Neural cell (in vitro differentiated cells): ENCODE data around the gene LLGL2. TPM values are rescaled to one million over a fixed set of nuclear protein-coding genes. Genes with fewer than 3 reads are reported as not detected.

Experiments used
- H2AFZ ChIP-seq: fragments of 200-600, 300-800 bp; sonication (generic), shearing (Covaris generic); 2 replicates; pipeline ENCODE4 v1.6.0; 2014; ENCODE audit warnings: low read depth, mild to moderate bottlenecking, antibody characterized with exemption, low read length, moderate library complexity
- H3F3A ChIP-seq: fragments of 200-600 bp; shearing (Covaris generic); 2 replicates; pipeline ENCODE4 v1.6.1; 2016; ENCODE audit warnings: mild to moderate bottlenecking, moderate library complexity, mixed read lengths, antibody characterized with exemption, low read length; ENCODE audit not compliant: insufficient read depth, poor library complexity, severe bottlenecking
- H3K27ac ChIP-seq: fragments of 200-600, 300-800 bp; sonication (generic), shearing (Covaris generic); 2 replicates; pipeline ENCODE4 v1.5.1; 2014; ENCODE audit warnings: mild to moderate bottlenecking, low read length, moderate library complexity
- H3K27me3 ChIP-seq: fragments of 300-800, 200-600 bp; sonication (generic), shearing (Covaris generic); 2 replicates; pipeline ENCODE4 v1.6.0; 2014; ENCODE audit warnings: mild to moderate bottlenecking, low read depth, low read length, moderate library complexity; ENCODE audit not compliant: insufficient read depth
- H3K36me3 ChIP-seq: fragments of 300-800, 200-600 bp; sonication (generic), shearing (Covaris generic); 2 replicates; pipeline ENCODE4 v1.5.1; 2014; ENCODE audit warnings: mild to moderate bottlenecking, antibody characterized with exemption, low read length, moderate library complexity; ENCODE audit not compliant: insufficient read depth
- H3K4me2 ChIP-seq: fragments of 300-800, 200-600 bp; sonication (generic), shearing (Covaris generic); 2 replicates; pipeline ENCODE4 v1.6.0; 2014; ENCODE audit warnings: mild to moderate bottlenecking, low read length
- H3K4me3 ChIP-seq: fragments of 300-800, 200-600 bp; sonication (generic), shearing (Covaris generic); 2 replicates; pipeline ENCODE4 v1.5.1; 2014; ENCODE audit warnings: mild to moderate bottlenecking, low read length, moderate library complexity
- H3K79me2 ChIP-seq: fragments of 200-600 bp; shearing (Covaris generic); replicated peaks from 2 replicates; pipeline ENCODE4 v1.6.0; 2014; ENCODE audit warnings: mild to moderate bottlenecking, low read length, moderate library complexity; ENCODE audit not compliant: insufficient read depth
- H3K9ac ChIP-seq: fragments of 300-800, 200-600 bp; sonication (generic), shearing (Covaris generic); 2 replicates; pipeline ENCODE4 v1.6.1; 2016; ENCODE audit warnings: mild to moderate bottlenecking, low read length, mixed read lengths
- H3K9me2 ChIP-seq: fragments of 200-600 bp; shearing (Covaris generic); 2 replicates; pipeline ENCODE4 v1.6.1; 2016; ENCODE audit warnings: mild to moderate bottlenecking, low read length, mixed read lengths; ENCODE audit not compliant: insufficient read depth
- H3K9me3 ChIP-seq: fragments of 200-600, 300-800 bp; sonication (generic), shearing (Covaris generic); 2 replicates; pipeline ENCODE4 v1.6.1; 2016; ENCODE audit warnings: mild to moderate bottlenecking, mixed run types, low read length, moderate library complexity, mixed read lengths
- H4K20me1 ChIP-seq: fragments of 200-600 bp; shearing (Covaris generic); 2 replicates; pipeline ENCODE4 v1.6.1; 2016; ENCODE audit warnings: mild to moderate bottlenecking, mixed run types; ENCODE audit not compliant: insufficient read depth
- EP300 ChIP-seq: fragments of 450-650 bp; conservative IDR thresholded peaks from 2 replicates; pipeline ENCODE4 v1.6.1; 2014; ENCODE audit warnings: antibody characterized with exemption, mild to moderate bottlenecking, moderate library complexity; ENCODE audit not compliant: poor library complexity, severe bottlenecking
- EZH2 ChIP-seq: fragments of 200-600, 300-800 bp; shearing (Covaris generic), sonication (generic); IDR thresholded peaks from 2 replicates; pipeline ENCODE4 v1.6.1; 2014; ENCODE audit warnings: antibody characterized with exemption, low read length, borderline replicate concordance, mild to moderate bottlenecking; ENCODE audit not compliant: insufficient read depth, poor library complexity, severe bottlenecking
- MXI1 ChIP-seq: fragments of 450-650 bp; conservative IDR thresholded peaks from 2 replicates; pipeline ENCODE4 v1.6.1; 2014; ENCODE audit warnings: antibody characterized with exemption, mild to moderate bottlenecking; ENCODE audit not compliant: poor library complexity, severe bottlenecking
- POLR2AphosphoS5 ChIP-seq: IDR thresholded peaks from 2 replicates; pipeline ENCODE4 v1.6.1; 2012
- RAD21 ChIP-seq: fragments of 450-650 bp; conservative IDR thresholded peaks from 2 replicates; pipeline ENCODE4 v1.6.1; 2014; ENCODE audit warnings: antibody characterized with exemption, mild to moderate bottlenecking, moderate library complexity
- SMC3 ChIP-seq: fragments of 450-650 bp; conservative IDR thresholded peaks from 2 replicates; pipeline ENCODE4 v1.6.1; 2014; ENCODE audit warnings: antibody characterized with exemption, mild to moderate bottlenecking, moderate library complexity; ENCODE audit not compliant: poor library complexity
- TAF1 ChIP-seq: IDR thresholded peaks from 2 replicates; pipeline ENCODE4 v1.6.1; 2012; ENCODE audit warnings: low read depth
- polyA plus RNA-seq: library from polyadenylated mRNA; depleted of rRNA; stranded (reverse); fragments of >200 nt; gene quantifications from 2 replicates; pipeline ENCODE4 v1.2.3, GENCODE V29; 2014
- TF ChIP-seq, protein P1 (sequence below): fragments of 450-650 bp; IDR thresholded peaks from 2 replicates; pipeline ENCODE4 v1.5.1; 2014; ENCODE audit warnings: antibody characterized with exemption, mild to moderate bottlenecking, moderate library complexity; ENCODE audit not compliant: poor library complexity, severe bottlenecking
- TF ChIP-seq, protein P2 (sequence below): IDR thresholded peaks from 2 replicates; pipeline ENCODE4 v1.6.1; 2012; ENCODE audit warnings: borderline replicate concordance

The LLGL2 gene
- polyA plus RNA-seq, 1 donor from 2014 or later: 0.95 TPM

DNA sequence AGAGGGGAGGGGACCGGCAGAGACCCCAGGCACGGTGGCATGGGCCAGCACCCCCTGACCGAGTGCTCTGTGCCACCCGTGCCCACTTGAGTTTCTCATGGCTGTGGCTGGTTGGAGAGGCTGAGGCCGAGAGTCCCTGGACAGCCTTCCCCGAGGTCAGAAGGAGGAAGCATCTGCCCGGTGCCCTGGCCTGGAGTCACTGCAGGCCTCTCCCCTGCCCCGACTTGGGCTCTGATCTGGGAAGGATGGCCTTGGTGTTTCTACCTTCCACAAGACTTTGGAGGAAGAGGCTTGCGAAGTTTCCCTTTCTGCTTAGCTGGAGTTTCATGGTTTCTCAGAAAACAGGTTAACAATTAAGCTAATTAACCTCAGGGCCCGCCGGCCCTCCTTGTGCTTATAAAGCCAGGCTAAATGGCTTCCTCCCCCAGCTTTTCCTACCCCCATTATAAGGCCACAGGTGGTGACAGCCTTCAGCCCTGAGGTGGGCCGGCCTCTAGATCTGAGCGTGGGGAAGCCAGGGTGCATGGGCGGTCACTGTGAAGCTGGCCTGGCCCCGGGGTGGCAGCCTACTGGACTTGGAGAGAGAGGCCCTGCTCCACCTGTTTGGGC is 17.3 kb downstream of the LLGL2 start:
- Histone ChIP-seq H3K9me3 (no peaks in the 10 kb centered on the region), H3K4me2 (no peak overlapping the region), H2AFZ (no peak overlapping the region), H3K36me3 (no peaks in the 10 kb centered on the region), H3K79me2 (no peaks in the 10 kb centered on the region), H3K4me3 (no peak overlapping the region), H3K27me3 (no peaks in the 10 kb centered on the region), H3K27ac (no peak overlapping the region), H4K20me1 (no peaks in the 10 kb centered on the region), H3K9ac (no peak overlapping the region), H3F3A (no peaks in the 10 kb centered on the region), H3K9me2 (no peaks in the 10 kb centered on the region)
- TF ChIP-seq TAF1: no peak
- no peak for TF ChIP-seq EZH2
- no peak for TF ChIP-seq RAD21
- TF ChIP-seq, protein P1, sequence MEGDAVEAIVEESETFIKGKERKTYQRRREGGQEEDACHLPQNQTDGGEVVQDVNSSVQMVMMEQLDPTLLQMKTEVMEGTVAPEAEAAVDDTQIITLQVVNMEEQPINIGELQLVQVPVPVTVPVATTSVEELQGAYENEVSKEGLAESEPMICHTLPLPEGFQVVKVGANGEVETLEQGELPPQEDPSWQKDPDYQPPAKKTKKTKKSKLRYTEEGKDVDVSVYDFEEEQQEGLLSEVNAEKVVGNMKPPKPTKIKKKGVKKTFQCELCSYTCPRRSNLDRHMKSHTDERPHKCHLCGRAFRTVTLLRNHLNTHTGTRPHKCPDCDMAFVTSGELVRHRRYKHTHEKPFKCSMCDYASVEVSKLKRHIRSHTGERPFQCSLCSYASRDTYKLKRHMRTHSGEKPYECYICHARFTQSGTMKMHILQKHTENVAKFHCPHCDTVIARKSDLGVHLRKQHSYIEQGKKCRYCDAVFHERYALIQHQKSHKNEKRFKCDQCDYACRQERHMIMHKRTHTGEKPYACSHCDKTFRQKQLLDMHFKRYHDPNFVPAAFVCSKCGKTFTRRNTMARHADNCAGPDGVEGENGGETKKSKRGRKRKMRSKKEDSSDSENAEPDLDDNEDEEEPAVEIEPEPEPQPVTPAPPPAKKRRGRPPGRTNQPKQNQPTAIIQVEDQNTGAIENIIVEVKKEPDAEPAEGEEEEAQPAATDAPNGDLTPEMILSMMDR: no peak
- TF ChIP-seq POLR2AphosphoS5: no peak
- TF ChIP-seq, protein P2, sequence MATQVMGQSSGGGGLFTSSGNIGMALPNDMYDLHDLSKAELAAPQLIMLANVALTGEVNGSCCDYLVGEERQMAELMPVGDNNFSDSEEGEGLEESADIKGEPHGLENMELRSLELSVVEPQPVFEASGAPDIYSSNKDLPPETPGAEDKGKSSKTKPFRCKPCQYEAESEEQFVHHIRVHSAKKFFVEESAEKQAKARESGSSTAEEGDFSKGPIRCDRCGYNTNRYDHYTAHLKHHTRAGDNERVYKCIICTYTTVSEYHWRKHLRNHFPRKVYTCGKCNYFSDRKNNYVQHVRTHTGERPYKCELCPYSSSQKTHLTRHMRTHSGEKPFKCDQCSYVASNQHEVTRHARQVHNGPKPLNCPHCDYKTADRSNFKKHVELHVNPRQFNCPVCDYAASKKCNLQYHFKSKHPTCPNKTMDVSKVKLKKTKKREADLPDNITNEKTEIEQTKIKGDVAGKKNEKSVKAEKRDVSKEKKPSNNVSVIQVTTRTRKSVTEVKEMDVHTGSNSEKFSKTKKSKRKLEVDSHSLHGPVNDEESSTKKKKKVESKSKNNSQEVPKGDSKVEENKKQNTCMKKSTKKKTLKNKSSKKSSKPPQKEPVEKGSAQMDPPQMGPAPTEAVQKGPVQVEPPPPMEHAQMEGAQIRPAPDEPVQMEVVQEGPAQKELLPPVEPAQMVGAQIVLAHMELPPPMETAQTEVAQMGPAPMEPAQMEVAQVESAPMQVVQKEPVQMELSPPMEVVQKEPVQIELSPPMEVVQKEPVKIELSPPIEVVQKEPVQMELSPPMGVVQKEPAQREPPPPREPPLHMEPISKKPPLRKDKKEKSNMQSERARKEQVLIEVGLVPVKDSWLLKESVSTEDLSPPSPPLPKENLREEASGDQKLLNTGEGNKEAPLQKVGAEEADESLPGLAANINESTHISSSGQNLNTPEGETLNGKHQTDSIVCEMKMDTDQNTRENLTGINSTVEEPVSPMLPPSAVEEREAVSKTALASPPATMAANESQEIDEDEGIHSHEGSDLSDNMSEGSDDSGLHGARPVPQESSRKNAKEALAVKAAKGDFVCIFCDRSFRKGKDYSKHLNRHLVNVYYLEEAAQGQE: no peak

- no peaks in the 10 kb centered on the region for H3K9me3 ChIP-seq
- TF ChIP-seq MXI1: no peak
- no peak for TF ChIP-seq EZH2
- no peak for TF ChIP-seq RAD21
- no peak for TF ChIP-seq EP300
- TF ChIP-seq, protein P1: no peak
- TF ChIP-seq SMC3: no peak
These were observed 18.8 kb downstream of the LLGL2 start for GRCh38 chr17:75544250-75544649.

More at GRCh38 chr17:75544250-75544649, 18.8 kb downstream of the LLGL2 start:
- Histone ChIP-seq H3K4me2 (no peak overlapping the region), H3F3A (no peaks in the 10 kb centered on the region), H4K20me1 (no peaks in the 10 kb centered on the region), H3K9me2 (no peaks in the 10 kb centered on the region), H2AFZ (no peak overlapping the region), H3K27me3 (no peaks in the 10 kb centered on the region), H3K27ac (no peak overlapping the region), H3K9ac (no peak overlapping the region), H3K4me3 (no peak overlapping the region), H3K36me3 (no peaks in the 10 kb centered on the region), H3K79me2 (no peaks in the 10 kb centered on the region)
